Fibroblast of the aortic adventitia (primary cell): ENCODE results near the gene BMP7. TPM values are rescaled to one million over a fixed set of nuclear protein-coding genes. Genes with fewer than 3 reads are reported as not detected.
"Not testable (repeated sequence)": the region's sequence is repeated elsewhere in the genome, so short reads cannot be mapped to it uniquely, and the experiment has no call there.

ENCODE experiments used
- DNase-seq: peaks from one replicate; pipeline ENCODE4 v3.0.0-alpha.2; 2010; ENCODE audit warnings: low read depth
- H3K4me3 ChIP-seq: 2 replicates; pipeline ENCODE4 v1.5.1; 2011; ENCODE audit warnings: low read depth, mild to moderate bottlenecking, control low read depth, low read length, moderate library complexity
- total RNA-seq: library from RNA; depleted of rRNA; stranded (reverse); fragments of >200 nt; gene quantifications from 2 replicates; pipeline ENCODE4 v1.2.3, GENCODE V29; 2012; ENCODE audit warnings: low replicate concordance
- TF ChIP-seq, protein P1 (sequence below): IDR thresholded peaks from 2 replicates; pipeline ENCODE4 v1.5.1; 2011; ENCODE audit warnings: mild to moderate bottlenecking, low read length, control low read depth, inconsistent platforms; ENCODE audit not compliant: insufficient read depth

BMP7 gene
- total RNA-seq, 1 donor, result not detected

DNA sequence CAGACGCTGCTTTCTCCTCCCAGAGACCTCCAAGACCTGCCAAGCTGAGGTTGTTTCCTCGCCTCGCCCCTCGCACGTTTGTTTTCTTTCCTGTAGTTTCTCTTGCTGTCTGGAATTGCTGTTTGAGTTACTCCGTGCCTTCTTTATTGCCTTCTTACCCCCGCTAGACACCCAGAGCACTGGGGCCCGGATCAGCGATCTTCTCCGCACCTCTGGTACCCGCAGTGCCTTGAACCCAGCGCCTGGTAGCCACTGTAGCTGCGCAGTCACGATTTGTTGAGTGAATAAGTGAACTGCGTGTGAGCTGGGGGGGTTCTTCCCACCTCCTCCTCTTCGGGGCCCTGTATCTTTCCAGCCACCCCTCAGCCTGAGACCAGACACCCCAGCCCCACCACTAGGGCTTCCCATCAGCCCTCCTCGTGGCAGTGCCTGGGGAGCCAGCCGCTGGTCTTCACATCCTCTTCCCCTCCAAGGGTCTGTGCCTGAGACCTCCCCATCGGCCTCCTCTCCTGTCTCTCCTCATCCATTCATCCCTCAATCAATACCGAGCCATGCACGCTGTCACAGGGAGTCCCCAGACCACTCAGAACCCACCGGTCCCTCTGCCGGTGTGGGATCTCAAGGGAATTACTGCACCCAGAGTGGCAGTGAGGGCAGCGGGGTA is 849 bp upstream of the BMP7 start:
- DNase-seq, result no peak
- TF ChIP-seq, protein P1, sequence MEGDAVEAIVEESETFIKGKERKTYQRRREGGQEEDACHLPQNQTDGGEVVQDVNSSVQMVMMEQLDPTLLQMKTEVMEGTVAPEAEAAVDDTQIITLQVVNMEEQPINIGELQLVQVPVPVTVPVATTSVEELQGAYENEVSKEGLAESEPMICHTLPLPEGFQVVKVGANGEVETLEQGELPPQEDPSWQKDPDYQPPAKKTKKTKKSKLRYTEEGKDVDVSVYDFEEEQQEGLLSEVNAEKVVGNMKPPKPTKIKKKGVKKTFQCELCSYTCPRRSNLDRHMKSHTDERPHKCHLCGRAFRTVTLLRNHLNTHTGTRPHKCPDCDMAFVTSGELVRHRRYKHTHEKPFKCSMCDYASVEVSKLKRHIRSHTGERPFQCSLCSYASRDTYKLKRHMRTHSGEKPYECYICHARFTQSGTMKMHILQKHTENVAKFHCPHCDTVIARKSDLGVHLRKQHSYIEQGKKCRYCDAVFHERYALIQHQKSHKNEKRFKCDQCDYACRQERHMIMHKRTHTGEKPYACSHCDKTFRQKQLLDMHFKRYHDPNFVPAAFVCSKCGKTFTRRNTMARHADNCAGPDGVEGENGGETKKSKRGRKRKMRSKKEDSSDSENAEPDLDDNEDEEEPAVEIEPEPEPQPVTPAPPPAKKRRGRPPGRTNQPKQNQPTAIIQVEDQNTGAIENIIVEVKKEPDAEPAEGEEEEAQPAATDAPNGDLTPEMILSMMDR, result no peak

DNA sequence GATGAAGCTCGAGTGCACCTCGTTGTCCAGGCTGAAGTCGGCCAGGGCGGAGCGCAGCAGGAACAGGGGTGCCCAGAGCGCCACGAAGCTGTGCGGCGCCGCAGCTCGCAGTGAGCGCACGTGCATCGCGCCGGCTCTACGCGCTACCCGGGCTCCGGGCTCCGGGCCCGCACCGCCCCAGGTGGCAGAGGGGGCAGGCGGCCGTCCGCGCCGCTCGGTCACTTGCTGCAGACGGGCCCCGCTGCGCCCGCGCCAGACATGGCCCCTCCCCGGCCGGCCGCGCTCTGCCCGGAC is 497 bp downstream of the BMP7 start:
- no peak for DNase-seq
- H3K4me3 ChIP-seq, result no peak overlapping the region

More for the DNA sequence above, 849 bp upstream of the BMP7 start:
- H3K4me3 ChIP-seq, result no peak overlapping the region

DNA sequence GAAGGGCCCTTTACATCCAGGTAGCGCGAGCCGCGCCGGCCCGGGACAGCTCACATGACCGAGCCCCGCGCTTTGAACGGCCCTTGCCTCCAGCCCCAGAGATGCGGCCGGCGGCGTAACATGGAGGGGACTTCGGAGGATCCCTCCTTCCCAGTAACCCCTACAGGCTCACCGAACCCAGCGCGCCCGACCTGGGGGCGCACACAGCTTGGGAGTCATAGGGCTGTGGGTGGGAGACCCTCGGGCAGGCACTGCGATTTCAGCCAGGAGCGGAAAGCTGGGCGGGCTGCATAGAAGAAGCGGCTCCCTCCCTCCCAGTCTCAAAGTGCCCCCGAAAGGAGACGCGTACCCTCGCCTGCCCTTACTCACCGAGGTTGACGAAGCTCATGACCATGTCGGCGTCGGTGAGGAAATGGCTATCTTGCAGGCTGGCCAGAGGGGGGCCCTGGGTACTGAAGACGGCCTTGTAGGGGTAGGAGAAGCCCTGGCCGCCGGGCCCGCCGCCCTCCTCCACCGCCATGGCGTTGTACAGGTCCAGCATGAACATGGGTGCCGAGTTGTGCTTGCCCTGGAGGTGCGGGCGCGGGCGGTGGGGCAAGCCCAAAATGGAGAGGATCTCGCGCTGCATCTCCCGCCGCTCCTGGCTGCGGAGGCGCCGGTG is 975 bp downstream of the BMP7 start:
- TF ChIP-seq, protein P1, result no peak
- no peak overlapping the region for H3K4me3 ChIP-seq
- no peak for DNase-seq

More for the DNA sequence above, 497 bp downstream of the BMP7 start:
- TF ChIP-seq, protein P1, result no peak

DNA sequence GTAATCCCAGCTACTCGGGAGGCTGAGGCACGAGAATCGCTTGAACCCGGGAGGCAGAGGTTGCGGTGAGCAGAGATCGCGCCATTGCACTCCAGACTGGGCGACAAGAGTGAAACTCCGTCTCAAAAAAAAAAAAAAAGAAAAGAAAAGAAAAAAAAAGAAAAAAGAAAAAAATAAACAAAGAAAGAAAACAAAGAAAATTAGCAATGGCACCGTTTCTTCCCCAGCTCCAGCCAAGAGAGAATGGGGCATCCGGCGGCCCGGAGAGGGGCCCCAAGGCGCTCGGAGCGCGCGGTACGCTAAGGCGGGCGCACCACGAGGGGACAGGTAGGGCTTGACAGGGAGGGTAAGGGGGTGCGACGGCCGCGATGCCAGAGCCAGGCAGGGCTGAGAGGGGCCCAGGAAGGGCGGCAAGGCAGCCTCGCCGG is 1.5 kb downstream of the BMP7 start:
- not testable (repeated sequence) for DNase-seq, H3K4me3 ChIP-seq

DNA sequence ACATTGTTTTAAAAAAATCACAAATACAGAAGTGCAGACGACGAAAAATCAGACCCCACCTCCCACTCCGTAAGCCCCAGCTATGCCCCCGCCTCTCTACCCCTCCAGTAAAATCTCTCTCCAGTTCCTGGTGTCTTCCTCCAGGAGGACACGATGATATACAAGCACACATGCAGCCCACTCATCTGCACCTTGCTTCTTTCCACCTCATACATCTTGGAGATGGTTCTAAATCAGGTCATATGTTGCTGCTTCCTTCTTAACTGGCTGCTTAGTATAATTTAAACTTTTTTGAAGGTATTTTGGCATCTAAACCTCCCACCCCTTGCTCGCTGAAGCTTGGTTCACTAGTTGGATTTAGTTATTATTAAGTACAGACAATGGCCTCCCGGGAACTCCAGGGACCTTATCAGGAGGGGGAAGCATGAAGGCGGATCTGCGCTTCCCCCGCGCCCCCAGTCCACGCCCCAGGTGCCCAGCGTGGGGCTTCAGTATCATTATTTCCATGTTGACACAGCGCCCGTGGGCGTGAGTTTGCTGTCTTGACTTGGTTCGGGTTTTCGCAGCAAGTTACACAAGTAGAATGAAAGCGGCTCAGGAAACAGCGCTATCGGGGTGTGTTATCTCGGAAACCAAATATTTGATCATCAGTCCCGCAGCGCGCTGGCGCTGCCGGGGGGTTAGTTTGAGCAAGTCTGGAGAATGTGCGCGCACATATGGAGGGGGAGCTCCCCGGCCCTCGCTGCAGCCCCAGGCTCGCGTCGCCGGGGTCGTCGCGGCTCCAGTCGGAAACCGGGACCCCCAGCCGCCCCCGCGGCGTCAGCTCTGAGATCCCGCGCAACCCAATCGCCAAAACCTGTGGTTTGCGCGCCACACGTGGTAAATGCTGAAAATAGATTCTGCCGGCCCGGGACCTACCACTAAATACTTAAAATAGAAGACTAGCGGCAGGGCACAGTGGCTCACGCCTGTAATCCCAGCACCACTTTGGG is 2.3 kb downstream of the BMP7 start:
- no peak for DNase-seq
- TF ChIP-seq, protein P1, result no peak
- H3K4me3 ChIP-seq, result no peak overlapping the region

DNA sequence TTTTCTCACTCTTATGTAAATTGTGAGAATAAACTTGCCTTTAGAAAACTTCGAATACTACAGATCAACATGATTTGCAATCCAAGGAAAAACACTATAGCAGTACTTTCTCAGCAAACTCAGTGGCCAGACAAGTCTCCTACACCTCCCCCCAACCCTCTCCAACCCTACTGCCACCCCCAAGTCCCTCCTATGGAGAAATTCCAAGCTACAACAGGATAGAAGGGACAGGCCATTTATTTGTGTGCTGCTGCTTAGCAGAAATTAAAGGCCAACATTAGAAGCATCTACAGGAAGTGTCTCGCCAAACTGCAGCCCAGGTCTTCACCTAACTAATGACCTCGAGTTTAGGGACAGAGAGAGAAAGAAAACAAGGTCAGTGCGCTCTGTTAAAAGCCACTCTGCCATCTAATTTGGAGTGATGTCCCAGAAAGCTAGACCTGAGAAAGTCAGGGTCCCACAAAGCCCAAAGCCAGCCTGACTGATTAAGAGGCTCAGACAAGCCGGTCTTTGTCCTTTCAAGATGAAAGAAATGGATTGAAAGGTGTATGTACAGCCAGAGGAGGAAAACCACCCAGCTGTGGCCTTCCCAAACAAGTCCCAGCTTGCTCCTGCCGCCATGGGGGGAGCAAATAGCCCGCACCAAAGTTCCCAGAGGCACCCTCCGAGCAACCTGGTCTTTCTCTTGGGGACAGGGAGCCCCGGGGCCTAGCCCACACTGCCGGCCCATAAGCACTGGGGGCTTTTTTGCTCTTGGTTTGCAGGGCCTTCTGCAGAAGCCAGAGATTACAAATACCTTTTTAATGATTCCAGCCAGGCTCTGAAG is 3.4 kb downstream of the BMP7 start:
- H3K4me3 ChIP-seq, result no peak overlapping the region
- TF ChIP-seq, protein P1, result no peak
- DNase-seq, result no peak
